Measurements from ENCODE around the gene MAPK10.

Gene MAPK10

DNA sequence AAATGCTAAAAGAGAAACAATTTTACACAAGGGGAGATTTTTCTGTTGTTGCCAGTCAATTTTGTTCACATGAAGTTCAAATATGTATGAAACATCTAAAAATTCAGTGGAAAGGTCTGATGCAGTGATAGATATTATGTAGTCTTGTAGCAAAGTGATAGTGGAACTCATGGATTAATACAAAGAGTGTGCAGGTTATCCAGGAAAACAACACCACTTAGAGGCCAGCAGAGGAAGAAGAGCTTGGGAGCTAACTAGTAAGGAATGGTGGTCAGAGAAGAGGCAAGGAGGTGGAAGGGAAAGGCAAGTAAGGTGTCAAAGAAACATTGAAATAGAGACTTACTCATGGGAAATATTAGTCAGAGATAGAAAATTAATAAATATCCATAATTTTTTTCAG is 395.6 kb downstream of the MAPK10 start:
- DNase-seq, result no peak

DNA sequence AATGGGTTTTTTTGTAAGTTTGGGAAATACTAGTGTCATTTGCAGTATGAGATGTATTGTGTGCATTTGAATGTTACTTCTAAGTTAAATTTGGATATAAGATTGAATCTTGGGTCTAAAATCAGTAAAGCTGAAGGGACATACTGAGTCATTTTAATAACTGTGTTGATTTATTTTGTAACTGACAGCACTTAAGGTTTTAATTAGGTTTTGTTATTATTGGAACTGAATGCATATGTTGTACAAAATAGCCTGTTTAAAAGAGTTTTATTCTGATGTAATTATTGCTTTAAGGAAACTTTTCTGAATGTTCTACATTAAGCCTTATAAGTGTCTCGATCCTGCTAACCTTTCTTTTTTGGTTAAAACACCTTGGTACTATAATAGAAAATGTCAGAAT is 396.6 kb downstream of the MAPK10 start:
- no peak for DNase-seq

DNA sequence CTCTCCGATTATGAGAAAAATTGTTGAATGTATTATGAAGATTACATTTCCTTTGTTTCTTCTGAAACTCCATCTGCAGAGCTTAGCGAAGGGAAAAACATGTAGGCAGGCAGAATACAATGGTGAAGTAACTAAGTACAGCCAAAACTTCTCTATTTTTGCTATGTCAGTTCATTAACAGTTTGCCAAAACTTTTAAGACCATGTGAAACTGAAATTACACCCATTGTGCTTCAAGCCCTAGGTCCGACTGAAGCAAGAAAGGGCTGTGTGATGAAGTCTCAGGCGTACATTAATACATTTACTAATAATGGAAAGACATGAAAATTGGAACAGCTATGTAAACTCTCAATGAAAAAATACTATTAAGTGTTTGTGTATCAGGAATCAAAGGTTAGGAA is 398.0 kb downstream of the MAPK10 start:
- no peak for DNase-seq

DNA sequence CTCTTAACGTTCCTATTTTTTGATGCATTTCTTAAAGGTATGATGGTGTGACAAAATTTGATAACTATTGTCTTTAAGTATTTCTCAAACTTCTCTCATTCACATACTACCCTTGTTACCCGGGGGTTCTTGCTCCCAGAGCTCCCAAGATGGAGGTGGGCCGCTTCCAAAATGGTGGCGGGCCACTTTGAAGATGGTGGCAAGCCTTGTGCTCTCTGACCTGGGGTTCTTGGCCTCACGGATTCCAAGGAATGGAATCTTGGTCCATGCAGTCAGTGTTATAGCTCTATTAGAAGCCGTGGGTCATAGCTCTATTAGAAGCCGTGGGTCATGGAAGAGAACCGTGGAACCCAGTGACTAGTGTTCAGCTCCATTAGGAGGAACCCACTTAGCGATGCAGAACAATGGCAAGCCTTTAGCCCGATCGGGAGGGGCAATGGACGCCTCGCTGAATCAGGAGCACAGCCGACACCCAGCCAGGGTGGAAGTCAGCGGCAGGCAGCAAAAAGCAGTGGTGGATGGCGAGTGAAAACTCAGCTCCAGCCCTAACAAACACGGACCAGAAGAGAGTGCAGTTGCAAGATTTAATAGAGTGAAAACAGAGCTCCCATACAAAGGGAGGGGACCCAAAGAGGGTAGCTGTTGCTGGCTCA is 403.4 kb downstream of the MAPK10 start:
- DNase-seq, result no peak

DNA sequence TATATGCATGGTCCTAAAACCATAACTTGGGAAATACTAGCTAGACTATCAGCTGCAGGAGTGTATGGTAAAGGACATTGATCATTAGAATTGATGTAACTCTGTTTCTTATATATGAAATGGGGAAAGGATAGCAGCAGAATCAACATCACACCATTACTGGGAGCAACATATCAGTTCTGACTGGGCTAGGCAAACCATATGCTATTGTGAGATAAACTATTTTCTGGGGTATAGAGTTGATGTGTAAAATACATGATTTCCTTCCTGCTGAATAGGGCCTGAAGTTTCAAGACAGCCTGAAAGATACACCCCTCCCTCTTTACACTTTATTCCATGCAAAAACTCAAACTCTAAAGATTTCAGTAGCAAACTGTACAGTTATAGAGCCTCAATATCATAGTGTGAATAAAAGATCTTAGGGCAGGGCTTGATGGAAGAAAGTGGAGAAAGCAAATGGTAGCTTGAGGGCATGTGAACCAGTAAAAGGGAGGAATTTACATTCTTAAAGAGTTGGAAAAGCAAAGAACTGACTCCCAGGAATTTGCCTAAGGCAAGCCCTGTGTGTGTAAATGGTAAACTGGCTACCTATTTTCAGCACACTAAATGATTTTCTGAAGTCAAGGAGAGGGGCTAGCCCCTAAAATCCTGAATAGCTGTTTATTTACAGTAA is 404.1 kb downstream of the MAPK10 start:
- DNase-seq, result no peak

DNA sequence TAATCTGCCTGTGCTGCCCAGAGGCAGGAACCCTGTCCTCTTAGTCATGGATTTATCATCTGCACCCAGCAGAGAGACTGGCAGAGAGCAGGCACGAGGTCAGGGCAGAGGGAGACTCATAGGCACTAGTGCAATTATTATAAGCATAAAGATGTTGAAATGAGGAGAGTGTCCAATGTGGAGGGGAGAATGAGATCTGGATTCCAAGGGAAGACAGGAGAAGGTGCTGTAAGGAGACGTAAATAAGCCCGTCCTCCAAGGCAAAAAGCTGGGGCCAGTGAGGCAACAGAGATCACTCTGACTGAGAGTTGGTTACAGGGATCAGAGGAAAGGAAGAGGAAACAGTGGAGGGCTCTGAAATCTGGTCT is 406.2 kb downstream of the MAPK10 start:
- no peak for DNase-seq

DNA sequence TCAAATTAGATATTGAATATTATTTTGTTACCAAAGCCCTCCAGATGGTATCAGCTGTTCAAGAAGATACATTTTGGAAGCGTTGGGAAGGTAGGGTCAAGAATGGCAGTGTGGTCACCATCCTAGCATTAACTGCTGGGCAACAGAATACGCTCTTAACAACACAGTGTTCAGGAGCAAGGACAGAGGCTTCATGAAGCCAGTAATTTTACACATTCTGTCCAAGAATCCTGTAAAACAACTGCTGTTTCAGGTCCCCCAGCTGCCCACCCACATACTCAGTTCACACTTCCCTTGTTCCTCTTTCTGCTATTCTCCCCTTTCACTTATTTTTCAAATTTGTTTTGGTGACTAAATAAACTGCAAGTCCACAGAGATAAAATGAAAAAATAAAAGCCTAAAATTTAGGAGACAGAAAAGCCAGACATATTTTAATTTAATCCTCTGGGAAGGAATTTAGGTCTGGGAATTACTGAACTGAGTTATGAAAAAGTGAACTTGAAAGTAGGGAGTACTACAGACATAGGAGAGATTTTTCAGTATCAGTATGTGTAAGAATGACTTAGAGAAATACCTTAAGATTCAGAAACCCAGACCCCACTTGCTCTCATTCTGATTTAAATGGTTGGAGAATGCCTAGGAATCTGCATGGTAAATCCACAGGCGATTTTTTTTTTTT is 406.7 kb downstream of the MAPK10 start:
- DNase-seq, result no peak

DNA sequence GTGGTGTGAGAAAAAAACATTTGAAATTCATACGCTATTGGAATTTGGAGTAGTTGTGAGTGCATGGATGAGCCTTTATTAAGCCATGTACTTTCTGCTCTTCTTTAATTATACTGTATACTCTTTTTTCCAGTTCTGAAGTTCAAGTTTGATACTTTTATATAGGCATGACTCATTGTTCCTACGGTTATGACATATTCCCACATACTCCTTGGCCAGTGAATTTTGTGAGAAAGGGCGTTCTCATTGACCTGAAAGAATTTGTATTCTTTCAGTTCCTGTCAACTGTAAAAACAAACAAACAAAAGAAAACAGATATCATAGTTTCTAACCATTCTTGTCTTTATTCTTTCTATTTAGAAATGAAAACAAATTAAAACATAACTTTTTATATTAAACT is 407.3 kb downstream of the MAPK10 start:
- DNase-seq, result no peak

DNA sequence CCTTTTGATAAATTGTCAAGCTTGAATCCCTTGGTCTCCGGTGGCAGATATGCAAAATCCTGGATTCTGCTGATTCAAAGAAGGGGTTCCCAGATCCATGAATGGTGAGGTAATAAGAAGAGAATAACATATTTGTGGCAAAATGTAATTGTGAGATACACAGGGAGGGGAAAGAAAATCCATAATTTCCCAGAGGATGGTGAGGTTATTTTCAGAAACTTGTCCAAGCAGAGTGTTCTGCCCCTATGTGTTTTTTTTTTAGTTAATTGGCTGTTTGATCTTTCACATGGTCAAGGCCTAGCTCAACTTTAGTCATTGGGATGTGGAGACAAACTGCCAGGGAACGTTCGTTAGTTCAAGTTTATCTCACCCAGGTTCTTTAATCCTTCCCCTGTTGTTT is 408.8 kb downstream of the MAPK10 start:
- no peak for DNase-seq

DNA sequence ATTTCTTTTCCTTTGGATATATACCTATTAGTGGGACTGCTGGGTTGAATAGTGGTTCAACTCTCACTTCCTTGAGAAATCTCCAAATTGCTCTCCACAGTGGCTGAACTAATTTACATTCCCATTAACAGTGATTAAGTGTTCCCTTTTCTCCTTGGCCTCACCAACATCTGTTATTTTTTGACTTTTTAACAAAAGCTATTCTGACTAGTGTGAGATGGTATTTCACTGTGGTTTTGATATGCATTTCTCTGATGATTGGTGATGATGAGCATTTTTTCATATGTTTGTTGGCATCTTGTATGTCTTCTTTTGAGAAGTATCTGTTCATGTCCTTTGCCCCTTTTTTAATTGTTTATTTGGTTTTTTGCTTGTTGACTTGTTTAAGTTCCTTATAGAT is 413.0 kb downstream of the MAPK10 start:
- no peak for DNase-seq

DNA sequence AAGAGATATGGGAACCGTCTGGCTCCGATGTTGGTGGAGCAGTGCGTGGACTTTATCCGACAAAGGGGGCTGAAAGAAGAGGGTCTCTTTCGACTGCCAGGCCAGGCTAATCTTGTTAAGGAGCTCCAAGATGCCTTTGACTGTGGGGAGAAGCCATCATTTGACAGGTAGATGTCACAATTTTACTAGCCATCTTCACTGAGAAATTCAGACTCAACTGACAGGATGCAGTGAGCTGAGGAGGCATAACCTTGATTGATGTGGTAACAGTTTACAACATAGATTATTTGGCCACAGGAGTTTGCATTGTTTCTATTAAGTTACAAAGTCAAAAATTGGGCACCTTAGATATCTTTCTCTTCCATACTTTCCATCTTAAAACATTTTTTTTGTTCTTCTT is 417.7 kb downstream of the MAPK10 start:
- no peak for DNase-seq

DNA sequence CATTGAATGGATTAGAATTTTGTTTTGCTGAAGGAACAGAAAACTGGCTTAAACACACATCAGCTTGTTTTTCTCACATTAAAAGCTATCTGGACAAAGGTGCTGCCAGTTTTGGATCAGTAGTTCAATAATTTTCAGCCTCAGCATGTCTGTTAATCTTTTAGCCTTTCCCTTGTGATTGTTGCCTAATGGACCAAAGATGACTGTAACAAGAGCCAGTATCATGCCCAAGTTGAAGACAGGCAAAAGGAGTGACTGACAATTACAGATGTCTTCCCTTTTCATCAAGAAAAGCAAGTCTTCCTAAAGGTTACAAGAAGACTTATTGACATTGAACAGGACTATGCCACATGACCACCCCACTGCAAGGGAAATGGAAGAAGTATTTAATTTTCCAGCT is 419.7 kb downstream of the MAPK10 start:
- DNase-seq, result no peak
